NCI-H187 treated with DMSO at 0.1 percent for 48 hours (cell line): Measurements from ENCODE around the gene ACVR1.

Experiments
- DNase-seq: peaks from one replicate; lab custom pipeline; 2025; lab: John Stamatoyannopoulos, UW

ACVR1 gene

GRCh38 chr2:157876066-157876785 is at the start of gene ACVR1:
TSS of gene ACVR1 (minus strand) at chr2:157876330. CDS start at chr2:157799493, 76,837 bp downstream.
- DNase-seq: no peak

GRCh38 chr2:157925071-157925470 is 48.9 kb upstream of the ACVR1 start:
- DNase-seq: no peak

- DNase-seq: no peak
These were observed 47.6 kb upstream of the ACVR1 start for GRCh38 chr2:157923598-157924217.

DNA sequence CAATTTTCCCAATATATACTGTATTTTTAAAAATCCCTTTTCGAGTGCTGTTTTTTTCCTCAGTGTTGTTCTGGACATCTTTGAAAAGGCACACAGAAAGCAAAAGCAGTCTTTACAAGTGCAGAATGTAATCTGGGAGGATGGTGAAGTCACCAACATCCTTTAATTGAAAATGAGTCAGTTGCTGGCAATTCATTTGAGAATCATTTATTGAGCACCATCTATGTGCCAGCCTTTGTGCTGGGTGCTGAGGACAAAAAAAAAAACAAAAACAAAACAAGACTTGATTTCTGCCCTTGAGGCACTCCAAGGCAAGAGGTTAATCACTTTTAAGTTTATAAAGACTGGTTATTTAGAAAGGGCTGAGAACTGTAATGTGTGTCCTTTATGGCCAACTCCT is 46.7 kb upstream of the ACVR1 start:
- no peak for DNase-seq

DNA sequence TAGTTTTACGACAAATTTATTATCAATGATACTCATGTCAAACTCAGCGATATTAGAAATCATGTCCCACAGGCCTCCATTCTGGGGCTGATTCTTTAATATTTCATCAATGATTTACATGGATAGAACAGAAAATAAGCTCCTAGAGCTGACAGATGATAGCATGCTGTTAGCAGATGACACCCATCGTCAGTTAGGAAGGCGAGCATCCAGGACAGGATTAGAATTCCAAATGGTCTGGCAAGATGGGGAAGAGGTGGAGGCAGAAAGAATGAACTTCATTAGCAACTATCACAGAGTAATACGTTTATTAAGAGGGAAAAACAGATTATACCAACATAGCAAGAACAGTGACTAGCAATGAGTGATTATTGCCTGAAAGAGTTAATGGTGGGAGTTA is 46.2 kb upstream of the ACVR1 start:
- DNase-seq: no peak

DNA sequence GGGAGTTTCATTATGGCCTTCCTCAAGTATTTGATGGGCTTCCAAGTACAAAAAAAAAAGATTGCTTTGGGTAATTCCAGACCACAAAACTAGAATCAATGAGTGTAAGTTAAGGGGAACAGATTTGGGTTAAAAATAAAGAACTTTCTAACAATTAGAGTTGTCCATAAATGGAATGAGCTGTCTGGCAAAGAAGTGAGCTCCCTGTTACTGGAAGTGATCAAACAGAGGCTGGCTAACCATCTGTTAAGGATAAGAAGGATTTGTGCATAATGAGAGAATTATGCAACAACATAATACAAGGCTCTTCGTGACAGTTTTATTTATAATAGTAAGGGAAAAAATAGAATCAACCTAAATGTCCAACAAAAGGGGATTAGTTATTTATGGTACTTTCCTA is 44.6 kb upstream of the ACVR1 start:
- DNase-seq: no peak

GRCh38 chr2:157919181-157919580 is 43.1 kb upstream of the ACVR1 start:
- DNase-seq: no peak

- no peak for DNase-seq
These were observed 42.2 kb upstream of the ACVR1 start for GRCh38 chr2:157918319-157918718.

DNA sequence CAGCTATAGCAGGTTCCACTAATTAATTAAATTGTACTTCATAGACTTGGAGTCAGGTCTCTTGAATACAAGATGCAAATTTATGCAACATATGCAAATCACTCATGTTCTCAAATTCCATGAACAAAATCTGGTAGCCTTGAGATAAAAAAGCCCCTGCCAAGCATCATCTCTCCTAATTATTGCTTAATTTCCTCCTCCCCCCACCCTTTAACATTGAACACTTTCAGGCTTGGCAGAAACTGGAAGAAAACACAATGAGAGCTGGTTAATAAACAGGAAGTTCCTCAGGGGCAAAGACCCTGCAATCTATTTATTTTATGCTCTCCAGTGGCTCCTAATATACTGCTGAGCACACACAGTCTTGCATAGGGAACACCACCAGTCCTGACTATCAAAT is 35.6 kb upstream of the ACVR1 start:
- no peak for DNase-seq

- no peak for DNase-seq
These were observed 35.1 kb upstream of the ACVR1 start for GRCh38 chr2:157911246-157911645.

DNA sequence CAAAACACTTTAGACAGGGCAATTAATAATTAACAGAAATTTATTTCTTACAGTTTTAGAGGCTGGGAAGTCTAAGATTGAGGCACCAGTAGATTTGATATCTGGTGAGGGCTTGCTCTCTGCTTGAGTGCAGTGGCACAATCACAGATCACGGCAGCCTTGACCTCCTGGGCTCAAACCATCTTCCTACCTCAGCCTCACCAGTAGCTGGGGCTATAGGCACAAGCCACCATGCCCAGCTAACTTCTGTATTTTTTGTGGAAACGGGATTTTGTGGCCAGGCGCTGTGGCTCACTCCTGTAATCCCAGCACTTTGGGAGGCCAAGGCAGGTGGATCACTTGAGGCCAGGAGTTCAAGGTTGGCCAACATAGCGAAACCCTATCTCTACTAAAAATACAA is 29.0 kb upstream of the ACVR1 start:
- DNase-seq: no peak

- DNase-seq: no peak
These were observed 27.5 kb upstream of the ACVR1 start for GRCh38 chr2:157903626-157904025.

DNA sequence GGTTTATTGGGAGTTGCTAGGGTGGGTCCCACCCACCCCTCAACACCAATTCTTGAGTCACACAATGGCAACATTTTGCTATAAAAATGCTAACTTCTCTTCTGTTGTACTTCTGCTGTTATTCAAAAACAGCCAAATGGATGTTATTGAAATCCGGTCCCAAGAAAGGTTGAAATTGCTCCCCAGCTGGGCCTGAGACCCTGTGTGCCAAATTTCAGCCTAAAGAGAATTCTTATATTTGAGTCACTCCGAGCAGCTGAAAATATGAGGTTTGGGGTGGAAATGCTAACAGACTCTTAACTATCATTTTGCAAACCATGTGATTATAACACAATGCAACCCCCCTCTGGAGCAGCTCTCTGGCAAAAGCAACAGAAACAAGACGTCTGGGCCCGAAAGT is 27.0 kb upstream of the ACVR1 start:
- no peak for DNase-seq

GRCh38 chr2:157902692-157903091 is 26.6 kb upstream of the ACVR1 start:
- DNase-seq: no peak

- DNase-seq: no peak
These were observed 25.2 kb upstream of the ACVR1 start for GRCh38 chr2:157901325-157901724.

GRCh38 chr2:157900684-157901083 is 24.6 kb upstream of the ACVR1 start:
- DNase-seq: no peak

- DNase-seq: no peak
These were observed 24.1 kb upstream of the ACVR1 start for GRCh38 chr2:157900203-157900602.

DNA sequence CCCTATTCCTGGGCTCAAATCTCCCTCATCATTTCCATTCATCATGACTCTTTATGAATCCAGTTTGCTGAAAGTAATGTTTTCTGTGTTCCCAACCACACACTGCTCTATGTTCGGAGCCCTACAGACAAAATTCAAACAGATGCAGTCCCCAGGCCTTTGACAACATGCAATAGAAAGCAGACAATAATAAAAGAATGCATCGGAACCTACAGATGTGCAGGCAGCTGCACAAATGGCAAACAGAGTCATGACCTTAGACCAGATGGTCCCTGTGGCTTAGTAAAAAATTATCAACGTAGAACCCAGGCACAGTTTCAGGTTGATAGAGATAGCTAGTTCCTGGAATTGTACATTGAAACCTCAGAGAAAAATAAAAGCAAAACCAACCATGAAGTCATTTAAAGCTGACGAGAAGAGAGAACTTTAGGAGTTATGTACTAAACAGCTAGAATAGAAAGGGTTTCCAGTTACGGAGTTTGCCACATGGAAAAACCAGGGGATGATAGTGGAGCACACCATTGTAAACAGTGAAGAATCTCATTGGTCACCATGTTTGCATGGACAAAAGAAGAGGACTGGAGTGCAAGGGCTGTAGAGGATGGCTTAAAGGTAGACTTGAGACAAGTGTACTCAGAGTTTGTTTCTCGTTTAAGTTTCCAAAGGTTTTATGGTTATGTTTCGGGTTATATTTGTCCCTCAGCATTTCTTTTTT is 23.2 kb upstream of the ACVR1 start:
- DNase-seq: no peak

DNA sequence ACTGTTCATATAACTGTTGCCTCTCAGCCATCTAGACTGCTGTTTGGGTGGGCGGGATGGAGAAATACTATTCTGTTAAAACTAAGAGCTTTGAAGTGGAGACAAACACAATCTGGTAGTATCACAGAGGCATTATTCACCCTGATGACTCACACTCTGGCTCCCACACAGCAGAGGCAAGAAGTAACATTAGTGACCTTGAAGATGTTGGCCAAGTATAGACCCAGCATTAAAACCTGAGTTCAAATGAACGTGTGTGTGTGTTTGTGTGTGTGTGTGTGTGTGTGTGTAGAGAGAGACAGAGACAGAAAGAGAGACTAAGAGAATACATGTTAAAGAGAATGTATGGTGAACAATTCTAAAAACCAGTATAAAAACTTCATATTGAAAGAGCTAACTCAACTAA is 22.5 kb upstream of the ACVR1 start:
- no peak for DNase-seq

DNA sequence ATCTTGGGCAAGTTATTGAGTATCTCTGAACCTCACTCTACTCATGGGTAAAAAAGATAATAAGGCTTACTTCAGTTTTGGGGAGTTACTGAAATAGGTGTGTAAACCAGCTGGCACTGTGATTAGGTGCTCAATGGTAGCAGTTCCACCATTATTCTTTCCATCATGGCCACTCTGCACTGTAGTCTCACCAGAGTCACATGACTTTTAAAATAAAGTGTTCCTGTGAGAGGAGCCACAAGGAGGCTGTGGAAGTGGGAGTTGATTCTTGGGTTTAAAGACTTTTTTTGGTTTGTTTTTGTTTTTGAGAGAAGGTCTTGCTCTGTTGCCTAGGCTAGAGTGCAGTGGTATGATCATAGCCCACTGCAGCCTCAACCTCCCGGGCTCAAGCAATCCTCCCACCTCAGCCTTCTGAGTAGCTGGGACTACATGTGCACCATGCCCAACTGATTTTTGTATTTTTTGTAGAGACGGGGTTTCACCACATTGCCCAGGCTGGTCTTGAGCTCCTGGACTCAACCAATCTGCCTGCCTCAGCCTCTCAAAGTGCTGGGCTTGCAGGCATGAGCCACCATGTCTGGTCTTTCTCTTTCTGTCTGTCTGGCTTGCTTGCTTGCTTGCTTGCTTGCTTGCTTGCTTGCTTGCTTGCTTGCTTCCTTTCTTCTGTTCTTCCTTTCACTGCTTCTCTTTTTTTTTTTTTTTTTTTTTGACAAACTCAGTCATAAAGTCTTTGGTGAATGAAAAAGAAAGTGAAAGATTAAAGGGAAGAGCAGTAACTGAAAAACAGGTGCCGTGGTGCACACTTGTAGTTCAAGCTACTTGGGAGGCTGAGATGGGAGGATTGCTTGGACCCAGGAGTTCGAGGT is 21.2 kb upstream of the ACVR1 start:
- DNase-seq: no peak

DNA sequence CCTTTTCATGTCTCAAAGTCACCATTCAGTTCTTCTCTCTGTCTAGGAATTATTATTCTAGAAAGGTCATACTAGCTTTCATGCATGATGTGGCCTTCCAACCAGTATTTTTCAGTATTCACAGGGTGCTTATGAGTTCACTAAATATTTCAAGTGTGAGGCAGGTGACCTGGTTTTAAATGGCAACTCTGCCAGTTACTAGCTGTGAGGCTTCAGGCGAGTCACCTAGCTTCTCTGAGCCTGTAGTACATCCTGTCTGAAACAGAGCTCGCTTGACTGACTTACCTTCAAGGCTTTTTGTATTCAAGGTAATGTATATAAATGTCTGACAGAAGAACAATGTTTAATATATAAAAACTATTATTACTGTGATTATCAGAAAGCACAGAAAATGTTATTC is 19.4 kb upstream of the ACVR1 start:
- no peak for DNase-seq

DNA sequence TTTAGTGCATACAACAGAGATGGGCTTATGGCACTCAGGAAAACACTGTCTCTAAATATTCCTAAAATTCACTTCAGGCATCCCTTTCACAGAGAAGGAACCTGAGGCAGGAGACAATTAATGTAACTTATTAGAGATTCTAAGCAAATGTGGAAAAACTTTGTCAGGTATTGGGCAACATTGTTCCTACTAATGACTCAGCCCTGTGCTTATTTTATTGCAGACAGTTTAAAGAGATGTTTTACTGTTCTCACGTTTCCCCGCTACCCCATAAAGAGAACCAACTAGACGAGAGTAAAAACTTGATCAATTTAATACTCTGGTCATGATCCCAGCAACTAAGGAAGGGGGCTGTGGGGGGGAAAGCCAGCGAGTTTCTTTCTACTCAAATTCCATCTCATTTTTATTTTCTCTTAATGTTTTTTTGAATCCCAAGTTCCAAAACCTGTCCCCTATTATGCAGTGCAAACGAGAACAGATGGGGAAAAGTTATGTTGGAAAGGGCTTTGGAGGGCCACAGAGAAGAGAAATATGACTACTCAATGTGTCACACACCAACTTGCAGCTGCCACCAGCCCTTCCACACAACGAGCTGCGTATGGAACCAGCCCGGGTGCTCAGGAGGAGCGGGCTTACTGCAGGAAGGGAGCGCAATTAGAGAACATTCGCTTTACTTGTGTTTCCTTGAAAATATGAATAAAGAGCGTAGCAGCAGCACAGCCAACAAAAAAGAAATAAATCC is 18.7 kb upstream of the ACVR1 start:
- no peak for DNase-seq
